HG02798 (cell line): ENCODE measurements around the gene CAMK2A.

Experiments
- ATAC-seq: cut with Tn5 transposase; IDR thresholded peaks from one replicate; pipeline ENCODE4 v1.9.1; 2021; ENCODE audit warnings: mild to moderate bottlenecking; ENCODE audit not compliant: unreplicated experiment, poor library complexity

Gene CAMK2A

GRCh38 chr5:150289551-150290390 is at the start of gene CAMK2A:
Gene CAMK2A, minus strand, starts transcription at chr5:150289773. Its CDS starts 148 bp downstream, at chr5:150289625.
- ATAC-seq = no peak

GRCh38 chr5:150339165-150339564 is 49.6 kb upstream of the CAMK2A start:
- ATAC-seq = no peak

- ATAC-seq = no peak
These were observed 49.0 kb upstream of the CAMK2A start for GRCh38 chr5:150338546-150338945.

DNA sequence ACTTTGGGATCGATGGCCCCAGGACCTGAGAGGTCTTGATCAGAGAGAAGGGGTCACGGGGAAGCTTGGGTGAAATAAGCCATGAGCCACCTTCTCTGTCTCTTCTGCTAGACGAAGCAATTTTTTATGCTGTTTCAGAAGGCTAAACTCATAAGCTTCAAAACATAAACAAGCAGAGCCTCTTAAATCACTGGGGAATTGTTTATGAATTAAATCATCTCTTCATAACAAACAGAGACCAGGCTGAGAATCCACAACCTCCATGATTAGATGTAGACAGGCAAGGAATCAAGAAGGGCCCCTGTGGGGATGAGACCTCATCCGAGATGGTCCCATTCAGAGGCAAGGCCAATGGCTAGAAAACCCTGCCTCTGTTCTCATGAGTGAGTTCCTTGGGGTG is 46.2 kb upstream of the CAMK2A start:
- no peak for ATAC-seq

DNA sequence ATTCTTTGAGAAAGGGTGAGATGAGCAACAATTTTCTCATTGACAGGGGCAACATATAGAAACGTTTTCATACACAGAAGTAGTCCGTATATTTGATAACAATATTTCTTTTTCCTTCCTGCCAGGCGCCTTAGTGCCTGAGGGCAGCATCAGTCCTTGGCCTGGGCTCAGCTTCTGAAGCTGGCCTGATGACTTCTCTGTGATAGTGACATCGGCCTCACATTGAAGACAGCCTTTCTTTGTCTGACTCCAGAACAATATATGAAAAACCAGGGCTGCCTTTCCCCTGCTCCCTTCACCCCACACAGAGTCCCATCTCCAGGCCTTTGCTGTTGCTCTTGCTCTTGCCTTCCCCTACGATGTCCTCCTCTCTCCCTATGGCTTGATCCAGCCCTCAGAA is 43.8 kb upstream of the CAMK2A start:
- ATAC-seq = no peak

DNA sequence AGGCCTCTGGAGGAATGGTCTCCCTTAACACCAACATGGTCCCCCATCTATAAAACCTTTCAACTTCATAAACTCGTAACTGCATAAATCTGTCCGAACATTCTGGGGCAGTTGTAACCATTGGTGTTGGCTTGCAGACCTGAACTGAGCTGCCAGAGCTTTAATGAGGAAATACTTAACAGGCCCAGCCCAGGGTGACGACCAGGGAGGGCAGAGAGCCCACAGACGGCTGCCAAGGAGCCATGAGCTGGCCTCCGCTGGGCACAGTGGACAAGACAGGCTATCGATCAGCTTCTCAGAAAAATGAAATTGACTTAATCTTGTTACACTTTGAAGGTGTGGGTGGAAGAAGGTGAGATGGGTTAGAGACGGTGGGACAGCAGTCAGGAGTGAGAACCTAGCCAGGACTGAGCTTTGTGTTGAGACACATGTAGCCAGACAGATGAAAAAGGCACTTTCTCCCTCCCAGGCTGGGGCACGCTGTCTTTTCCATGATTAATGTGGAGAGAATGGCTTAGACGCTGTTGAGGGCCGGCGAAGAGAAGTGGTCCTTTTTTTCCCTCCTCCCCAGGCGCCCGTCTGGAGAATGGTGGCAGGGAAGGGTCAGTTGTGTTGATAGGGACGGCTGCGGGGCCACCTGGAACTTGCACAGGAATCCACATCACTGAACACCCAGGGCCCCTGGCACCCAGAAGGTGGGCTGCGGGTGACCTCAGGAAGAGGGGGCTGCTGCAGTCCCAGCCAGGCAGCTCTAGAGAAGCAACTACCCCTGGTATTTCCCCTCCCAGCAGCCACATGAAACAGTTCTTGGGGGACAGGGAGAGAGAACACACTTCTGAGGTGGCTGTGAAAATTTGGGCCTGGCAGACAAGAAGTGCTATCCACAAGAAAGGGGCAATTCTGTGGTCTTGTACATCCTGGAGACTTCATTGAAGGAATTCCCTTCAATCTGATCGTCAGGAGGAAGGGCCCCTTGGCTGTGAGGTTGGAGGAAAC is 40.6 kb upstream of the CAMK2A start:
- no peak for ATAC-seq

DNA sequence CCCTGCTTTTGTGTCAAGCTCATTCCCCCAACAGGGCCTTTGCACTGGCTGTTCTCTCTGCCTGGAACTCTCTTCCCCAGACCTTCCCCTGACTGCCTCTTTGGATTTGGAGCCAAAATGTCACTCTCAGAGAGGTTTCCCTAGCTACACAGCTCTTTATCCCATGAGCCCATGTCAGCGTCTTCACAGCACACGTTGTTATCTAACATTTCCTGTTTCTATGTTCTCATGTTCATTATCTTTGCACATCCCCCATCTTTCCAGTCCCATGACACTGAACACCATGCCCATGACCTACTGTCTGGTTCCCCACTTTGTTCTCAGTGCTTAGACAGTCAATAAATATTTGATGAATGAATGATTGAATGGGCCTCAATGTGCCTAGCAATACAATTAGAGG is 39.5 kb upstream of the CAMK2A start:
- ATAC-seq = no peak

DNA sequence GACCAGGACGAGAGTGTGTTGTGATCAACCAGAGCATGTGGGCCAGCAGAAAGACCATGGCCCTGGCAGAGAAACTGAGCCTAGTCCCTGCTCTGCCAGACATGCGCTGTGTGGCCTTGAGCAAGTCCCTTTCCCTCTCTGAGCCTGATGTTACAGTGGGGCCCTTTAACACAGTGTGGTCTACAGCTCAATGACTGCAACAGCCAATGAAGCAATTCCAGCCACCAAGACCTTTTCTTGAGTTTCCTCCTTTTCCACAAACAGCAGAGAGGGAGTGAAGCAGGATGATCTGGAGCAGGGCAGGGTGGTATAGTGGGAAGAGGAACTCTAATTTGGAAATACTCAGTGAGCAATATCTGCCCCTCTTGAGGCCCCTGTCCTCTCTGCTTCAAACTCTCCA is 38.9 kb upstream of the CAMK2A start:
- no peak for ATAC-seq

GRCh38 chr5:150327139-150327538 is 37.6 kb upstream of the CAMK2A start:
- ATAC-seq = no peak

DNA sequence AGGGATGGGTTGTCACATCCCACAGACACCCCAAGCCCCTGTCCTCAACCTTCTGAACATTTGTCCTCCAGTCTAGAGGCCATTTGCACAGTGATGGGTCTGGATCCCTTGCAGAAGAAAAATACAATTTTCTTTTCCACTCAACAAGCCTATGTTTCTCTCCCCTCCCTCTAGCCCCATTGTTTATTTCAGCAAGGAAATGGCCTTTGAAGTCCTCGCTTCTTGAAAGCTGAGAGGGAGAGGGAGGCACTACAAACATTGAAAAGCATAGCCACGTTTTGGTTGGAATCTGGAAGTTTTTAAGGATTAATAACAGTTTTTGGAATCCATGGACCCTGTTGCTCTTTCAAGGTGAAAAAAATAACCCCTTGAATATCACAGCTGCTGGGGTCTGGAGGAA is 37.1 kb upstream of the CAMK2A start:
- no peak for ATAC-seq

DNA sequence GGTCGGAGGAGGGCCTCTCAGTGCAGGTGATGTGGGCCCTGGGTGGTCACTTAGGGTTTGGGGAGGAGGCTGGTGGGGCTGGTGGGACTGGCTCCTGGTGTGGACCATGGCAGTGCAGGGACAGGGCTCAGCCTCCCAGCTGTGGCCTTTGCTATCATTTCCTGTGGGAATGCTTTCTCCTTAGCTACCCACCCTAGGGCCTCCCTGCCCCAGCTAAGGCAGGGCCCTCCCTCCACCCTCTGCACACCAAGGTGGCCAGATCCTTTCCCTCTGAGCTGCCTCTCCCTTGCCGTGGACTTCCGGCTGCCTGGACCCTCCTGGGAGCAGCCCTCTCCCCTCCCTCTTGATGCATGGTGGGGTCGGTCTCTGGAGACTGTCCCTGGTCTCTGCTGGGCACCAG is 35.9 kb upstream of the CAMK2A start:
- no peak for ATAC-seq

DNA sequence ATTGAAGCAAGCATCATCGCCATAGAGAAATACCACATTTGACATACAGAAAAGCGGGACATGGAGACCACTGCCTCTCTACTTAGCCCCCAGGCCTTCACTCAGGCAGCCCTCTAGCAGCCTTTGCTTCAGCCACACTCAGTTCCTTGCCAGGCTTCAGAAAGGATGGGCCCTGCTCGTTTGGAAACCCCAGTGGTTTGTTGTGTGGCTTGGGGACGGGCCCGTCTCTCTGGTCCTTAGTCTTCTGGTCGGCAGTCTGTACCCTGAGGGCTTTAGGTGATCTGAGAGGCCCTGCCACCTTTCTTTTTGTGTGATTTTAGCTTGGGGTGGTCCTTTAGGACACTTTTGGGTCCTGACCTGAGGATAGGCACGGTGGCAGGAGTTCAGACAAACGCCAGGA is 34.2 kb upstream of the CAMK2A start:
- no peak for ATAC-seq

DNA sequence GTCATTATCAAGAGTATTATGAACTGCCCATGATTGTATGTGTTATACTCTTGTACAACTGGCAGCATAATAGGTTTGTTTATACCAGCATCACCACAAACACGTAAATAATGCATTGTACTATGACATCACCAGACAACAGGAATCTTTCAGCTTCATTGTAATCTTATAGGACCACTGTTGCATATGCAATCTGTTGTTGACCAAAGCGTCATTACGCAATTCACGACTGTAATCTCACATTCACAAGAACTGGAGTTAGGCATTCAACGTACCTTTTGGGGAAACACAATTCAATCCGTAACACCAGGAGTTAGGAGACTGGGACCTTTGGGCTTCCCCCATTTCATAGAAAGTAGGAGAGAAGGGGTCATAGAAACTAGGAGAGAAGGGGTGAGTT is 33.5 kb upstream of the CAMK2A start:
- no peak for ATAC-seq

DNA sequence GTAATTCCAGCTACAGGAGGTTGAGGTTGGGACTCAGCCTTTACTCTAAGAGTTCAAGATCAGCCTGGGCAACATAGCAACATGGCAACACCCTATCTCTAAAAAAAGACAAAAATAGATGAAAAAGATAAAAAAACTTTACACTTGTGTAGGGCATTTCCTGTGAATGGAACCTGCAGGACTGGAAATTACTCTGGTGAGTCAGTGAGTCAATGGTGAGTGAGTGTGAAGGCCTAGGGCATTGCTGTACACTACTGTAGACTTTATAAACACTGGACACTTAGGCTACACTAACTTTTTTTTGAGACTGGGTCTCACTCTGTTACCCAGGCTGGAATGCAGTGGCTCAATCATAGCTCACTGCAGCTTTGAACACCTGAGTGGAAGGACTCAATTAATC is 32.6 kb upstream of the CAMK2A start:
- ATAC-seq = no peak

DNA sequence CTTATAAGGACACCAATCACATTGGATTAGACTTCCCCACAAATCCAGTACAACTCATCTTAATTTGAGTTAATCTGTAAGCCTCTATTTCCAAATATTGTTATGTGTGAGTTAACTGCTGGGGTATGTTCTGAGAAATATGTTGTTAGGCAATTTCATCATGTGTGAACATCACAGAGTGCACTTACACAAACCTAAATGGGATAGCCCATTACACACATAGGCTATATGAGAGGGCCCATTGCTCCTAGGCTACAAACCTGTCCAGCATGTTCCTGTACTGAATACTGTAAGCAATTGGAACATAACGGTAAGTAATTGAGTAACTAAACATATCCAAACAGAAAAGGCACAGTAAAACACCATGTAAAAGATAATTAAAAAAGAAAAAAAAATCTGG is 32.2 kb upstream of the CAMK2A start:
- ATAC-seq = no peak

GRCh38 chr5:150321211-150321610 is 31.6 kb upstream of the CAMK2A start:
- ATAC-seq = no peak

GRCh38 chr5:150320044-150320613 is 30.6 kb upstream of the CAMK2A start:
- ATAC-seq = no peak

DNA sequence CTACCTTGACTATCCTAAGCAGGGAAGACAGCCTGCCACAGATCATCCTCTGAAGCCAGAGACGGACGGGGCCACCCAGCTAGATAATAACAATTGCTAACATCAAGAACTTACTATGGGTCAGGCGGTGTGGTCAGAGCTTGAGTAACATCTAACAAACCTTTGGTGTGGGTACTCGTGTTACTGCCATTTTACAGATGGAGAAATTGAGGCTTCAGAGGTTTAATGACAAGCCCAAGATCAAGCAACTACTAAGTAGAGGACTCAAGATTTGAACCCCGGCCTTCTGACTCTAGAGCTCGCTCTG is 29.9 kb upstream of the CAMK2A start:
- no peak for ATAC-seq

DNA sequence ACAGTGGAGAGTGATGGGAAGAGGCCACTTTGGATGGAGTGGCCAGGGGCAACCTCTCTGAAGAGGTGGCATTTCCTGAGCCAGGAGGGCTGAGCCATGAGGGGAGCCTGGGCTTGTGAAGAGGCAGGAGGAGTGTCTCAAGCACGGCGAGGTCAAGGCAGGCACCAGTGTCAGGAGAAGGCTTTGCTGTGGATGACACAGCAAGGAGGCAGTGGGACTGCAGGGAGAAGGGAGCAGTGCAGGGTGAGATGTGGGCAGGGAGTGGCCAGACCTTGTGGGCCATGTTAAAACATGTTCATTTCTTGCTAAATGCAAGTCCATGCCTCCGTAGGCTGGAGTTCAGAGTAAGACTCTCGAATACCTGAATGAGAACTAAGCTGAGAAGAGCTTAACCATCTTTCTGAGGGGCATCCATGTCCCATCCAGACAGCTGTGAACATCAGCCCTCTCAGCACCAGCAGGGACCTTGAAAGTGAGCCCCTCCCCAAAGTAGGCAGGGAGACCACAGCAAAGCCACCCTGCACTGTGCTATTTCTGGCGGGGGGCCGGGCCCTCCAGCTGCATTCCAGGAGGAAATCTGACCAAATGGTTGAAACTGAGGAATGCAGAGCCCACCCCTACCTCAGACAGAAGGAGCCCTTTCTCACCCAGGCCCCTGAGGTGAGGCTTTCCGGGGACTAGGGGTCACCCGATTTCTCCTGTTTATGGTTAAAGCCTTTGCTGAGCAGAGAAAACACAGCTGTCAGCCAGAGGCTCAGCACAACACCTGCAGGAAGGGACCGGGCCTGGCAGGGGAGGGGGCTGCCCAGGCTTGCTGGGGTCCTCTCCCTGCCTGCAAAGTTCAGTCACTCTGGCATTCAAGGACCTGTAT is 29.3 kb upstream of the CAMK2A start:
- no peak for ATAC-seq
